HG03045 (cell line): Measurements from ENCODE around the gene PADI6.
"Not testable (repeated sequence)": the region's sequence is repeated elsewhere in the genome, so short reads cannot be mapped to it uniquely, and the experiment has no call there.

Experiments
- ATAC-seq: cut with Tn5 transposase; IDR thresholded peaks from one replicate; pipeline ENCODE4 v1.9.1; 2021; ENCODE audit warnings: mild to moderate bottlenecking, moderate library complexity; ENCODE audit not compliant: unreplicated experiment

PADI6 gene

GRCh38 chr1:17371896-17372295 is at the start of gene PADI6:
Gene PADI6, plus strand, starts transcription at chr1:17372196. Its CDS starts 50 bp downstream, at chr1:17372246.
- no peak for ATAC-seq

GRCh38 chr1:17328855-17329254 is 43.1 kb upstream of the PADI6 start:
- no peak for ATAC-seq

GRCh38 chr1:17329610-17330009 is 42.4 kb upstream of the PADI6 start:
- ATAC-seq, result no peak

GRCh38 chr1:17330856-17331255 is 41.1 kb upstream of the PADI6 start:
- no peak for ATAC-seq

- no peak for ATAC-seq
Measured at GRCh38 chr1:17333081-17333480, 38.9 kb upstream of the PADI6 start.

- ATAC-seq, result no peak
Measured at GRCh38 chr1:17335821-17336710, 35.9 kb upstream of the PADI6 start.

- no peak for ATAC-seq
Measured at GRCh38 chr1:17338706-17339493, 33.1 kb upstream of the PADI6 start.

GRCh38 chr1:17339521-17339920 is 32.5 kb upstream of the PADI6 start:
- no peak for ATAC-seq

- no peak for ATAC-seq
Measured at GRCh38 chr1:17340358-17340757, 31.6 kb upstream of the PADI6 start.

GRCh38 chr1:17342014-17342441 is 30.0 kb upstream of the PADI6 start:
- no peak for ATAC-seq

- ATAC-seq, result not testable (repeated sequence)
Measured at GRCh38 chr1:17345506-17345905, 26.5 kb upstream of the PADI6 start.

- no peak for ATAC-seq
Measured at GRCh38 chr1:17346046-17346789, 25.8 kb upstream of the PADI6 start.

GRCh38 chr1:17347769-17348592 is 24.0 kb upstream of the PADI6 start:
- ATAC-seq, result no peak

GRCh38 chr1:17348593-17349234 is 23.3 kb upstream of the PADI6 start:
- no peak for ATAC-seq

GRCh38 chr1:17350083-17350482 is 21.9 kb upstream of the PADI6 start:
- no peak for ATAC-seq

GRCh38 chr1:17350928-17351446 is 21.0 kb upstream of the PADI6 start:
- no peak for ATAC-seq

- no peak for ATAC-seq
Measured at GRCh38 chr1:17351598-17352324, 20.2 kb upstream of the PADI6 start.

- ATAC-seq, result no peak
Measured at GRCh38 chr1:17352419-17352909, 19.5 kb upstream of the PADI6 start.

- ATAC-seq, result no peak
Measured at GRCh38 chr1:17355898-17356297, 16.1 kb upstream of the PADI6 start.
